MM.1S (cell line): ENCODE data around the gene CTBP1.

Experiments used
- DNase-seq: peaks from one replicate; pipeline ENCODE4 v3.0.0-alpha.2; 2015
- H2AFZ ChIP-seq: fragments of 300-600 bp; sonication (generic); 2 replicates; pipeline ENCODE4 v1.6.0; 2016; ENCODE audit warnings: antibody characterized with exemption, low read length
- H3F3A ChIP-seq: fragments of 300-600 bp; sonication (generic); 2 replicates; pipeline ENCODE4 v1.6.1; 2016; ENCODE audit warnings: mild to moderate bottlenecking, antibody characterized with exemption, low read length, moderate library complexity, mixed read lengths; ENCODE audit not compliant: insufficient read depth
- H3K27ac ChIP-seq: fragments of 300-600 bp; sonication (generic); 2 replicates; pipeline ENCODE4 v1.5.1; 2016; ENCODE audit warnings: mild to moderate bottlenecking, low read length
- H3K27me3 ChIP-seq: fragments of 300-600 bp; sonication (generic); replicated peaks from 2 replicates; pipeline ENCODE4 v1.6.0; 2016; ENCODE audit warnings: low read length; ENCODE audit not compliant: insufficient read depth
- H3K36me3 ChIP-seq: fragments of 300-600 bp; sonication (generic); replicated peaks from 2 replicates; pipeline ENCODE4 v1.6.1; 2016; ENCODE audit warnings: mild to moderate bottlenecking, low read length, mixed read lengths; ENCODE audit not compliant: insufficient read depth
- H3K4me1 ChIP-seq: fragments of 300-600 bp; sonication (generic); 2 replicates; pipeline ENCODE4 v1.6.1; 2016; ENCODE audit warnings: low read length, mixed read lengths
- H3K4me2 ChIP-seq: fragments of 300-600 bp; sonication (generic); 2 replicates; pipeline ENCODE4 v1.6.0; 2016; ENCODE audit warnings: low read depth, low read length
- H3K4me3 ChIP-seq: fragments of 300-600 bp; sonication (generic); 2 replicates; pipeline ENCODE4 v1.5.1; 2016; ENCODE audit warnings: low read length, mixed read lengths
- H3K79me2 ChIP-seq: fragments of 300-600 bp; sonication (generic); 2 replicates; pipeline ENCODE4 v1.6.1; 2016; ENCODE audit warnings: mixed run types, low read length, mixed read lengths
- H3K9ac ChIP-seq: fragments of 300-600 bp; sonication (generic); 2 replicates; pipeline ENCODE4 v1.6.1; 2016; ENCODE audit warnings: low read length, mixed read lengths
- H3K9me2 ChIP-seq: fragments of 300-600 bp; sonication (generic); replicated peaks from 2 replicates; pipeline ENCODE4 v1.6.1; 2016; ENCODE audit warnings: mild to moderate bottlenecking, low read length, mixed read lengths; ENCODE audit not compliant: insufficient read depth
- H3K9me3 ChIP-seq: fragments of 300-600 bp; sonication (generic); replicated peaks from 2 replicates; pipeline ENCODE4 v1.6.1; 2016; ENCODE audit warnings: mild to moderate bottlenecking, low read length, mixed read lengths; ENCODE audit not compliant: insufficient read depth
- H4K20me1 ChIP-seq: fragments of 300-600 bp; sonication (generic); 2 replicates; pipeline ENCODE4 v1.6.1; 2016; ENCODE audit warnings: mild to moderate bottlenecking, low read length, moderate library complexity, mixed read lengths; ENCODE audit not compliant: insufficient read depth
- EZH2 ChIP-seq: fragments of 300-600 bp; sonication (generic); optimal IDR thresholded peaks from 2 replicates; pipeline ENCODE3; 2017; ENCODE audit warnings: low read depth, mild to moderate bottlenecking, antibody characterized with exemption, low read length, mixed read lengths
- EZH2phosphoT487 ChIP-seq: fragments of 300-600 bp; sonication (generic); IDR thresholded peaks from 2 replicates; pipeline ENCODE4 v1.6.1; 2018; ENCODE audit warnings: antibody characterized with exemption, low read length
- TF ChIP-seq, protein P1 (sequence below): fragments of 300-600 bp; sonication (generic); IDR thresholded peaks from 2 replicates; pipeline ENCODE4 v1.5.1; 2016; ENCODE audit warnings: antibody characterized with exemption, low read length, mixed read lengths

The CTBP1 gene

DNA sequence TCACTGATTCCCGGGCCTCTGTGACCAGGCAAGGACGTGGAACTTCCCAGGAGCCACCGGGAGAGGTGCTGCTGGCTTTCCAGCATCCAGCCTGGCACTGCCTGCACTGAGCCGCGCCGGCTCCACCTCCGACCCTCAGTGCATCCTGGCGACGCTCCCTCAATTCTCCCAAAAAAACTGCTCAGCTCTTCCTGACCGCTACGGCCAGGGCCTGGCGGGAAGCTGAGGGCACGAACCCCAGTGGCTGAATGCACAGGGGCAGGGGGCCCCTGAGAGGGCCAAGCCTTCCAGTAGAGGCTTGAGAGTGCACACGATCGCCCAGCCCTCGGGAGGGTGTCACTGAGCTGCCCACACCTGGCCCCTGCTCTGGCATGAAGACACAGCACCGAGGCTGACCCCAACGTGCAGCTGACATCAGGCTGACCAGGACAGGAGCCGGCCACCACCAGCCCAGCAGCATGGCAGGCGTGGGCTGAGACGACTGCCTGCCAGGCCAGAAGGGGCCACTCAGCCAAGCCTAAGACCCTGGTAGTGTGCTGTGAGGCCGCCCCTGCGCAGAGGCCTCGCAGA lies 6.9 kb downstream of the CTBP1 start:
- no peak overlapping the region for H3K4me3 ChIP-seq
- H2AFZ ChIP-seq = no peak overlapping the region
- H3K9me3 ChIP-seq = no peaks in the 10 kb centered on the region
- H3K79me2 ChIP-seq = peaks cover 89% of the 10 kb centered on the region
- no peak overlapping the region for H3K9ac ChIP-seq
- no peaks in the 10 kb centered on the region for H3F3A ChIP-seq
- H3K4me1 ChIP-seq = peaks cover 4% of the 10 kb centered on the region; the same call in 1 of the 2 replicates
- H3K4me2 ChIP-seq = no peak overlapping the region
- H3K27me3 ChIP-seq = no peaks in the 10 kb centered on the region
- DNase-seq = no peak
- H3K9me2 ChIP-seq = no peaks in the 10 kb centered on the region
- 0 out of 2 replicates have a peak, but pooled peaks cover 4% of the 10 kb centered on the region for H3K36me3 ChIP-seq
- H4K20me1 ChIP-seq = peaks cover 10% of the 10 kb centered on the region; the same call in 1 of the 2 replicates
- H3K27ac ChIP-seq = no peak overlapping the region
- TF ChIP-seq, protein P1, sequence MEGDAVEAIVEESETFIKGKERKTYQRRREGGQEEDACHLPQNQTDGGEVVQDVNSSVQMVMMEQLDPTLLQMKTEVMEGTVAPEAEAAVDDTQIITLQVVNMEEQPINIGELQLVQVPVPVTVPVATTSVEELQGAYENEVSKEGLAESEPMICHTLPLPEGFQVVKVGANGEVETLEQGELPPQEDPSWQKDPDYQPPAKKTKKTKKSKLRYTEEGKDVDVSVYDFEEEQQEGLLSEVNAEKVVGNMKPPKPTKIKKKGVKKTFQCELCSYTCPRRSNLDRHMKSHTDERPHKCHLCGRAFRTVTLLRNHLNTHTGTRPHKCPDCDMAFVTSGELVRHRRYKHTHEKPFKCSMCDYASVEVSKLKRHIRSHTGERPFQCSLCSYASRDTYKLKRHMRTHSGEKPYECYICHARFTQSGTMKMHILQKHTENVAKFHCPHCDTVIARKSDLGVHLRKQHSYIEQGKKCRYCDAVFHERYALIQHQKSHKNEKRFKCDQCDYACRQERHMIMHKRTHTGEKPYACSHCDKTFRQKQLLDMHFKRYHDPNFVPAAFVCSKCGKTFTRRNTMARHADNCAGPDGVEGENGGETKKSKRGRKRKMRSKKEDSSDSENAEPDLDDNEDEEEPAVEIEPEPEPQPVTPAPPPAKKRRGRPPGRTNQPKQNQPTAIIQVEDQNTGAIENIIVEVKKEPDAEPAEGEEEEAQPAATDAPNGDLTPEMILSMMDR = no peak

DNA sequence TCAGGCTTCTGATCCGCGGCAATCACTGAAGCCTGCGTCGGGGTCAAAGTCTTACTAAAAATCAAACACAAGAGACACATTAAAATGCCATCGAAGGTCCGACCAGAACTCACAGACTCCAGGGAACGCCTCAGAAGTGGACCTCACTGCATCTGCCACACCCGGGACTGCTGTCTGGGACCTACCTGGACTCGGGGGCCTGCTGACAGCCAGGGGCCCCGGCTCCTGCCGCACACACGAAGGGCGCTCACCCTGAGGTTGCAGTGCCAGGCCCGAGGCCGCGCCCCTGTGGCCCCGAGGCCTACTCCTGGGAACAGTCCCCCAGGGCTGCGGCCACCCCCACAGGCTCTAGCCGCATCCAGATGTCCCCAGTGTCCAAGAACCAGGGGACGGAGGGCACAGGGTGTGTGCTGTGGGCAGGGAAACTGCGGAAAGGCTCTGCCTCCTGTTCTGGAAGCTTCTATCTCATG lies 7.4 kb downstream of the CTBP1 start:
- no peak overlapping the region for H3K4me2 ChIP-seq
- peaks cover 83% of the 10 kb centered on the region for H3K79me2 ChIP-seq
- H3K4me3 ChIP-seq = no peak overlapping the region
- H3F3A ChIP-seq = no peaks in the 10 kb centered on the region
- no peak overlapping the region for H3K9ac ChIP-seq
- H3K36me3 ChIP-seq = 0 out of 2 replicates have a peak, but pooled peaks cover 4% of the 10 kb centered on the region
- H3K9me3 ChIP-seq = no peaks in the 10 kb centered on the region
- no peak for DNase-seq
- no peak overlapping the region for H2AFZ ChIP-seq
- H3K27ac ChIP-seq = no peak overlapping the region
- no peaks in the 10 kb centered on the region for H3K4me1 ChIP-seq
- H3K27me3 ChIP-seq = no peaks in the 10 kb centered on the region
- TF ChIP-seq, protein P1 = no peak
- no peak for TF ChIP-seq EZH2phosphoT487
- peaks cover 10% of the 10 kb centered on the region; the same call in 1 of the 2 replicates for H4K20me1 ChIP-seq
- no peaks in the 10 kb centered on the region for H3K9me2 ChIP-seq

GRCh38 chr4:1240721-1241465 lies 8.0 kb downstream of the CTBP1 start:
- Histone ChIP-seq H4K20me1 (peaks cover 10% of the 10 kb centered on the region; the same call in 1 of the 2 replicates), H3K9ac (no peak overlapping the region), H3K27me3 (no peaks in the 10 kb centered on the region), H3K4me2 (no peak overlapping the region), H3K9me2 (no peaks in the 10 kb centered on the region), H3K79me2 (peaks cover 83% of the 10 kb centered on the region), H3K9me3 (no peaks in the 10 kb centered on the region), H2AFZ (no peak overlapping the region), H3K4me1 (no peaks in the 10 kb centered on the region), H3K36me3 (peaks cover 6% of the 10 kb centered on the region; the same call in 1 of the 2 replicates), H3F3A (no peaks in the 10 kb centered on the region), H3K4me3 (no peak overlapping the region), H3K27ac (no peak overlapping the region)
- no peak for TF ChIP-seq EZH2phosphoT487
- no peak for DNase-seq

- Histone ChIP-seq H3K4me2 (no peak overlapping the region), H2AFZ (no peak overlapping the region), H3K27me3 (no peaks in the 10 kb centered on the region), H4K20me1 (peaks cover 5% of the 10 kb centered on the region; the same call in 1 of the 2 replicates), H3K36me3 (peaks cover 9% of the 10 kb centered on the region; the same call in 1 of the 2 replicates), H3K79me2 (peaks cover 82% of the 10 kb centered on the region), H3K9me3 (no peaks in the 10 kb centered on the region), H3F3A (no peaks in the 10 kb centered on the region), H3K9me2 (no peaks in the 10 kb centered on the region), H3K9ac (no peak overlapping the region), H3K4me1 (no peaks in the 10 kb centered on the region), H3K4me3 (no peak overlapping the region), H3K27ac (no peak overlapping the region)
- TF ChIP-seq EZH2 = no peak
- TF ChIP-seq EZH2phosphoT487 = no peak
- TF ChIP-seq, protein P1 = no peak
- DNase-seq = no peak
These were observed 9.0 kb downstream of the CTBP1 start for GRCh38 chr4:1239950-1240307.
